GM13977 (cell line): ENCODE results near the gene NOC2L.

Experiments
- DNase-seq: peaks from one replicate; pipeline ENCODE4 v3.0.0; 2012; ENCODE audit warnings: low spot score
- CTCF ChIP-seq: IDR thresholded peaks from 2 replicates; pipeline ENCODE4 v1.5.1; 2012; ENCODE audit warnings: mild to moderate bottlenecking, control low read depth; ENCODE audit not compliant: insufficient read depth; ENCODE audit errors: extremely low read depth, missing control alignments
- in situ Hi-C: fragments of 300-500 bp; cut with MboI; formaldehyde crosslinking; loops from one replicate; pipeline ENCODE4 v1.12.0; 2022; ENCODE audit warnings: low sequenced_read_pairs, low pct_unique_long_range_greater_than_20kb, mixed read lengths, inconsistent platforms; ENCODE audit not compliant: unreplicated experiment

NOC2L gene

GRCh38 chr1:965526-966134, 6.6 kb upstream of the NOC2L start:
- TF ChIP-seq CTCF = no peak
- no peak for DNase-seq
- in situ Hi-C loops = no loop called here

GRCh38 chr1:964691-965525, 5.9 kb upstream of the NOC2L start:
- in situ Hi-C loops = no loop called here
- no peak for TF ChIP-seq CTCF
- no peak for DNase-seq

- DNase-seq = no peak
- TF ChIP-seq CTCF = no peak
- in situ Hi-C loops = no loop called here
Measured at GRCh38 chr1:963746-964525, 4.9 kb upstream of the NOC2L start.

GRCh38 chr1:963301-963651, 4.2 kb upstream of the NOC2L start:
- no peak for DNase-seq
- in situ Hi-C loops = no loop called here
- TF ChIP-seq CTCF = no peak

GRCh38 chr1:962381-963300, 3.6 kb upstream of the NOC2L start:
- no peak for TF ChIP-seq CTCF
- DNase-seq = no peak
- in situ Hi-C loops = no loop called here
